Measurements from ENCODE around the gene ARMH3. TPM values are rescaled to one million over a fixed set of nuclear protein-coding genes. Genes with fewer than 3 reads are reported as not detected.

Gene ARMH3
- total and polyA plus RNA-seq, 3 experiments from 2014 or later: 23.1 to 25.7 (median 25.1) TPM

GRCh38 chr10:101897633-101898032, 158.3 kb downstream of the ARMH3 start:
- Histone ChIP-seq H3K9me3 (ENCODE audit: low read length) (no peaks in the 10 kb centered on the region), H3K4me1 (ENCODE audit: insufficient read depth, low read length) (no peaks in the 10 kb centered on the region), H3K27ac (ENCODE audit: low read depth, low read length) (no peak overlapping the region), H3K27me3 (ENCODE audit: insufficient read depth, low read length, poor library complexity, severe bottlenecking) (no peaks in the 10 kb centered on the region), H3K36me3 (ENCODE audit: insufficient read depth, low read length) (no peaks in the 10 kb centered on the region), H3K4me3 (ENCODE audit: low read length) (no peak overlapping the region)
- CTCF ChIA-PET: interaction anchor here (1.0 to 1.3 kb wide), 4 partner anchors 8 to 61 kb away, joined by 3 read pairs; no protein-coding TSS in a partner anchor
- POLR2A ChIA-PET: no interaction called here
- Mint-ChIP-seq H3K27ac (peak overlapping the region in 2 of 8 donors; percentile 61 to 66), H3K36me3 (peaks cover 0 to 19% (median 2%) of the 10 kb centered on the region in 3 donors), H3K27me3 (no peaks in the 10 kb centered on the region), H3K9me3 (no peaks in the 10 kb centered on the region), H3K4me1 (peaks cover 0 to 19% (median 2%) of the 10 kb centered on the region in 3 donors), H3K4me3 (no peak overlapping the region)
- no peak for DNase-seq

- Mint-ChIP-seq H3K9me3 (no peaks in the 10 kb centered on the region), H3K27me3 (no peaks in the 10 kb centered on the region), H3K27ac (peak overlapping the region in 2 of 8 donors; percentile 63 to 66), H3K4me3 (no peak overlapping the region), H3K4me1 (peaks cover 0 to 19% (median 2%) of the 10 kb centered on the region in 3 donors), H3K36me3 (peaks cover 0 to 7% (median 0%) of the 10 kb centered on the region in 3 donors)
- DNase-seq: no peak
- Histone ChIP-seq H3K27me3 (ENCODE audit: insufficient read depth, low read length, poor library complexity, severe bottlenecking) (no peaks in the 10 kb centered on the region), H3K4me1 (ENCODE audit: insufficient read depth, low read length) (no peaks in the 10 kb centered on the region), H3K27ac (ENCODE audit: low read depth, low read length) (no peak overlapping the region), H3K9me3 (ENCODE audit: low read length) (no peaks in the 10 kb centered on the region), H3K36me3 (ENCODE audit: insufficient read depth, low read length) (no peaks in the 10 kb centered on the region), H3K4me3 (ENCODE audit: low read length) (no peak overlapping the region)
- ChIA-PET POLR2A (interaction anchor here (0.6 to 0.7 kb wide), 2 partner anchors 44 to 66 kb away, joined by 3 to 4 read pairs; no protein-coding TSS in a partner anchor), CTCF (interaction anchor here (1.3 kb wide), 1 partner anchor 60 kb away, joined by 3 read pairs; no protein-coding TSS in a partner anchor)
These were observed 159.6 kb downstream of the ARMH3 start for GRCh38 chr10:101896225-101896877.

GRCh38 chr10:101895781-101896180, 160.2 kb downstream of the ARMH3 start:
- Histone ChIP-seq H3K9me3 (ENCODE audit: low read length) (no peaks in the 10 kb centered on the region), H3K36me3 (ENCODE audit: insufficient read depth, low read length) (no peaks in the 10 kb centered on the region), H3K27ac (ENCODE audit: low read depth, low read length) (no peak overlapping the region), H3K4me1 (ENCODE audit: insufficient read depth, low read length) (no peaks in the 10 kb centered on the region), H3K4me3 (ENCODE audit: low read length) (no peak overlapping the region), H3K27me3 (ENCODE audit: insufficient read depth, low read length, poor library complexity, severe bottlenecking) (no peaks in the 10 kb centered on the region)
- Mint-ChIP-seq H3K9me3 (no peaks in the 10 kb centered on the region), H3K4me1 (peaks cover 0 to 19% (median 2%) of the 10 kb centered on the region in 3 donors), H3K36me3 (peaks cover 0 to 3% (median 0%) of the 10 kb centered on the region in 3 donors), H3K27ac (peak overlapping the region in 2 of 8 donors; percentile 7 to 41), H3K4me3 (no peak overlapping the region), H3K27me3 (no peaks in the 10 kb centered on the region)
- DNase-seq: no peak
- POLR2A ChIA-PET: interaction anchor here (0.6 kb wide), 1 partner anchor 44 kb away, joined by 3 read pairs; no protein-coding TSS in a partner anchor
- CTCF ChIA-PET: no interaction called here

- Histone ChIP-seq H3K9me3 (ENCODE audit: low read length) (no peaks in the 10 kb centered on the region), H3K4me3 (ENCODE audit: low read length) (no peak overlapping the region), H3K36me3 (ENCODE audit: insufficient read depth, low read length) (no peaks in the 10 kb centered on the region), H3K4me1 (ENCODE audit: insufficient read depth, low read length) (no peaks in the 10 kb centered on the region), H3K27me3 (ENCODE audit: insufficient read depth, low read length, poor library complexity, severe bottlenecking) (no peaks in the 10 kb centered on the region), H3K27ac (ENCODE audit: low read depth, low read length) (no peak overlapping the region)
- ChIA-PET POLR2A (interaction anchor here (0.7 kb wide), 1 partner anchor 10 kb away, joined by 4 read pairs; no protein-coding TSS in a partner anchor), CTCF (interaction anchor here (1.0 kb wide), 1 partner anchor 54 kb away, joined by 3 read pairs; no protein-coding TSS in a partner anchor)
- Mint-ChIP-seq H3K36me3 (peaks cover 0 to 1% (median 0%) of the 10 kb centered on the region in 3 donors), H3K27ac (no peak overlapping the region), H3K27me3 (no peaks in the 10 kb centered on the region), H3K9me3 (no peaks in the 10 kb centered on the region), H3K4me3 (no peak overlapping the region), H3K4me1 (peaks cover 0 to 21% (median 2%) of the 10 kb centered on the region in 3 donors)
- no peak for DNase-seq
These were observed 161.2 kb downstream of the ARMH3 start for GRCh38 chr10:101894742-101895141.

GRCh38 chr10:101894266-101894665, 161.7 kb downstream of the ARMH3 start:
- H3K27ac ChIP-seq (ENCODE audit: low read depth, low read length): no peak overlapping the region
- ChIA-PET POLR2A (interaction anchor here (0.7 kb wide), 1 partner anchor 10 kb away, joined by 4 read pairs; no protein-coding TSS in a partner anchor), CTCF (interaction anchor here (1.0 to 1.3 kb wide), 2 partner anchors 54 to 179 kb away, joined by 3 to 4 read pairs; no protein-coding TSS in a partner anchor)
- Mint-ChIP-seq H3K4me3 (no peak overlapping the region), H3K27me3 (no peaks in the 10 kb centered on the region), H3K4me1 (peaks cover 0 to 26% (median 2%) of the 10 kb centered on the region in 3 donors), H3K27ac (no peak overlapping the region), H3K9me3 (no peaks in the 10 kb centered on the region), H3K36me3 (peaks cover 0 to 3% (median 1%) of the 10 kb centered on the region in 3 donors)
- H3K4me3 ChIP-seq (ENCODE audit: low read length): no peak overlapping the region
- H3K27me3 ChIP-seq (ENCODE audit: insufficient read depth, low read length, poor library complexity, severe bottlenecking): no peaks in the 10 kb centered on the region
- DNase-seq: no peak
- H3K36me3 ChIP-seq (ENCODE audit: insufficient read depth, low read length): no peaks in the 10 kb centered on the region
- H3K4me1 ChIP-seq (ENCODE audit: insufficient read depth, low read length): no peaks in the 10 kb centered on the region
- no peaks in the 10 kb centered on the region for H3K9me3 ChIP-seq (ENCODE audit: low read length)

GRCh38 chr10:101893510-101894120, 162.4 kb downstream of the ARMH3 start:
- CTCF ChIA-PET: interaction anchor here (1.3 kb wide), 1 partner anchor 180 kb away, joined by 4 read pairs; no protein-coding TSS in a partner anchor
- Histone ChIP-seq H3K9me3 (ENCODE audit: low read length) (no peaks in the 10 kb centered on the region), H3K4me1 (ENCODE audit: insufficient read depth, low read length) (no peaks in the 10 kb centered on the region), H3K4me3 (ENCODE audit: low read length) (no peak overlapping the region), H3K36me3 (ENCODE audit: insufficient read depth, low read length) (no peaks in the 10 kb centered on the region), H3K27me3 (ENCODE audit: insufficient read depth, low read length, poor library complexity, severe bottlenecking) (no peaks in the 10 kb centered on the region), H3K27ac (ENCODE audit: low read depth, low read length) (no peak overlapping the region)
- H3K27ac Mint-ChIP-seq: peak overlapping the region in 3 of 8 donors; percentile 33 to 49 (median 38)
- H3K4me1 Mint-ChIP-seq: peaks cover 0 to 27% (median 0%) of the 10 kb centered on the region in 3 donors
- no peaks in the 10 kb centered on the region for H3K27me3 Mint-ChIP-seq
- H3K4me3 Mint-ChIP-seq: no peak overlapping the region
- no peaks in the 10 kb centered on the region for H3K9me3 Mint-ChIP-seq
- DNase-seq: no peak
- POLR2A ChIA-PET: no interaction called here
- peaks cover 0 to 8% (median 1%) of the 10 kb centered on the region in 3 donors for H3K36me3 Mint-ChIP-seq

GRCh38 chr10:101892782-101893391, 163.1 kb downstream of the ARMH3 start:
- H3K4me1 ChIP-seq (ENCODE audit: insufficient read depth, low read length): no peaks in the 10 kb centered on the region
- H3K4me3 ChIP-seq (ENCODE audit: low read length): no peak overlapping the region
- Mint-ChIP-seq H3K9me3 (no peaks in the 10 kb centered on the region), H3K36me3 (peaks cover 0 to 15% (median 3%) of the 10 kb centered on the region in 3 donors), H3K27me3 (no peaks in the 10 kb centered on the region), H3K27ac (no peak overlapping the region), H3K4me1 (peaks cover 0 to 27% (median 0%) of the 10 kb centered on the region in 3 donors), H3K4me3 (no peak overlapping the region)
- no peaks in the 10 kb centered on the region for H3K9me3 ChIP-seq (ENCODE audit: low read length)
- H3K36me3 ChIP-seq (ENCODE audit: insufficient read depth, low read length): no peaks in the 10 kb centered on the region
- ChIA-PET CTCF (interaction anchor here (1.3 kb wide), 1 partner anchor 180 kb away, joined by 4 read pairs; no protein-coding TSS in a partner anchor), POLR2A (no interaction called here)
- H3K27me3 ChIP-seq (ENCODE audit: insufficient read depth, low read length, poor library complexity, severe bottlenecking): no peaks in the 10 kb centered on the region
- no peak overlapping the region for H3K27ac ChIP-seq (ENCODE audit: low read depth, low read length)
- DNase-seq: no peak

Measured in CD8-positive, alpha-beta memory T cell (primary cell).